ENCODE measurements around the gene SLC44A1.

DNA sequence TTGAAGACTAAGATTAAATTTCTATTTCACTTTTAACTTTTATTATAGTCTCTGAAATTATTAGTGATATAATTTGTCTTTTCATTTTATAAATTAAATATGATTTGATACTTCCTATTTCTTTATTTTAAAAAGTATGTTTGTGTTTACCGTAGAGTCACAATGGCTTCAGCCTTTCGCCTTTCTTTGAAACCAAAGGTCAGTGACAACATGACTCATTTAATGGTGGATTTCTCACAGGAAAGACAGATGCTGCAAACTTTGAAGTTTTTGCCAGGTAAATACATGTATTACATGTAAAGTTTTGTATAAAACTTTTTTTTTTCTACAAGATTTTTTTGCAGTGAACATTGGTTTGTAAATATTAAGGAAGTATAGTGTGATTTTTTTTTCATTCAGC lies 239.8 kb downstream of the SLC44A1 start:
- TF ChIP-seq CTCF (conservative IDR thresholded peaks at IDR 0.05; ENCODE audit: low read length) (no peak), EZH2phosphoT487 (IDR thresholded peaks at IDR 0.05; ENCODE audit: borderline replicate concordance, low read depth, low read length) (no peak)

Measured in OCI-LY7 (cell line).